OCI-LY7 (cell line): ENCODE measurements around the gene KCNK15. TPM values are rescaled to one million over a fixed set of nuclear protein-coding genes. Genes with fewer than 3 reads are reported as not detected.

Source experiments
- BruUV-seq: library from RNA; stranded (reverse); fragments of 400-500 nt; replicated peaks from 2 replicates; lab custom pipeline; 2021; lab: Mats Ljungman, UMichigan
- CTCF ChIA-PET: fragments of 300-600 bp; sonication (Branson Sonifier 250); formaldehyde crosslinking; loops from one replicate; lab custom pipeline; 2022; ENCODE audit warnings: antibody characterized with exemption; ENCODE audit not compliant: unreplicated experiment; lab: Charles Lee
- POLR2A ChIA-PET: fragments of 300-600 bp; sonication (Branson Sonifier 250); formaldehyde crosslinking; loops from one replicate; lab custom pipeline; 2022; ENCODE audit warnings: antibody characterized with exemption; lab: Charles Lee
- DNase-seq: peaks from one replicate; pipeline ENCODE4 v3.0.0-alpha.2; 2015; ENCODE audit warnings: low spot score
- H2AFZ ChIP-seq: fragments of 200-600 bp; sonication (generic), shearing (Covaris generic); 2 replicates; pipeline ENCODE4 v1.6.1; 2014; ENCODE audit warnings: mild to moderate bottlenecking, antibody characterized with exemption, low read length, moderate library complexity
- H3K27ac ChIP-seq: fragments of 200-600 bp; sonication (generic); 2 replicates; pipeline ENCODE4 v1.5.1; 2014; ENCODE audit warnings: mixed run types, low read depth, mild to moderate bottlenecking, moderate library complexity, low read length, inconsistent platforms; ENCODE audit not compliant: poor library complexity, severe bottlenecking
- H3K36me3 ChIP-seq: fragments of 200-600 bp; sonication (generic); 2 replicates; pipeline ENCODE4 v1.6.1; 2014; ENCODE audit warnings: mild to moderate bottlenecking, antibody characterized with exemption, low read length, moderate library complexity, mixed read lengths; ENCODE audit not compliant: insufficient read depth
- H3K4me1 ChIP-seq: fragments of 200-600 bp; sonication (generic); 2 replicates; pipeline ENCODE4 v1.5.1; 2014; ENCODE audit warnings: mild to moderate bottlenecking, low read length; ENCODE audit not compliant: insufficient read depth, poor library complexity, severe bottlenecking
- H3K4me2 ChIP-seq: fragments of 200-600 bp; sonication (generic); 2 replicates; pipeline ENCODE4 v1.6.1; 2014; ENCODE audit warnings: mild to moderate bottlenecking, low read length
- H3K4me3 ChIP-seq: fragments of 200-600 bp; sonication (generic); 2 replicates; pipeline ENCODE4 v1.5.1; 2014; ENCODE audit warnings: mild to moderate bottlenecking, low read depth, low read length; ENCODE audit not compliant: poor library complexity, severe bottlenecking
- H3K79me2 ChIP-seq: fragments of 200-600 bp; sonication (generic); 2 replicates; pipeline ENCODE4 v1.6.1; 2016; ENCODE audit warnings: low read depth, mild to moderate bottlenecking, low read length, moderate library complexity, mixed read lengths; ENCODE audit not compliant: insufficient read depth
- H3K9me2 ChIP-seq: fragments of 200-600 bp; sonication (generic); 2 replicates; pipeline ENCODE4 v1.6.1; 2016; ENCODE audit warnings: mild to moderate bottlenecking, low read length, mixed read lengths; ENCODE audit not compliant: insufficient read depth
- H3K9me3 ChIP-seq: fragments of 200-600 bp; sonication (generic); 2 replicates; pipeline ENCODE4 v1.6.1; 2014; ENCODE audit warnings: mild to moderate bottlenecking, mixed run types, low read length, mixed read lengths
- H4K20me1 ChIP-seq: fragments of 200-600 bp; sonication (generic); 2 replicates; pipeline ENCODE4 v1.6.1; 2014; ENCODE audit warnings: mild to moderate bottlenecking, antibody characterized with exemption, low read length, moderate library complexity, mixed read lengths; ENCODE audit not compliant: insufficient read depth
- CTCF ChIP-seq: fragments of 200-600 bp; sonication (generic); conservative IDR thresholded peaks from 2 replicates; pipeline ENCODE4 v1.5.1; 2014; ENCODE audit warnings: mild to moderate bottlenecking, antibody characterized with exemption, low read length, moderate library complexity, mixed read lengths
- EZH2phosphoT487 ChIP-seq: fragments of 200-600 bp; sonication (generic); IDR thresholded peaks from 2 replicates; pipeline ENCODE4 v1.6.1; 2018; ENCODE audit warnings: low read depth, borderline replicate concordance, mild to moderate bottlenecking, mixed run types, antibody characterized with exemption, low read length, moderate library complexity, mixed read lengths
- intact Hi-C: fragments of 100-400 bp; cut with micrococcal nuclease; formaldehyde crosslinking; loops from one replicate; pipeline ENCODE4 v1.10.0; 2022; ENCODE audit not compliant: unreplicated experiment
- total RNA-seq, 2 experiments: library from RNA; depleted of rRNA in 1 of 2; stranded (reverse); fragments of >200 nt in 1 of 2; shearing (Covaris generic) in 1 of 2; gene quantifications; 2 replicates each; pipeline ENCODE4 v1.2.3, GENCODE V29; 2014 to 2022

KCNK15 gene
- total RNA-seq, 2 experiments from 2014 or later = not detected

- no peak overlapping the region for H3K4me3 ChIP-seq
- POLR2A ChIA-PET = no interaction called here
These were observed 45.2 kb downstream of the KCNK15 start for GRCh38 chr20:44790638-44791393.

GRCh38 chr20:44792796-44793195 lies 47.1 kb downstream of the KCNK15 start:
- no TSS peak for BruUV-seq
- CTCF ChIA-PET = no interaction called here

More at GRCh38 chr20:44790638-44791393, 45.2 kb downstream of the KCNK15 start:
- no peak for DNase-seq
- no peaks in the 10 kb centered on the region for H4K20me1 ChIP-seq
- no peaks in the 10 kb centered on the region for H3K36me3 ChIP-seq
- no peak for TF ChIP-seq EZH2phosphoT487
- TF ChIP-seq CTCF = no peak
- no peak overlapping the region for H3K27ac ChIP-seq
- H2AFZ ChIP-seq = no peak overlapping the region
- CTCF ChIA-PET = no interaction called here
- no peaks in the 10 kb centered on the region for H3K4me1 ChIP-seq
- intact Hi-C loops = no loop called here
- no peak overlapping the region for H3K4me2 ChIP-seq
- no peaks in the 10 kb centered on the region for H3K9me3 ChIP-seq
- no TSS peak for BruUV-seq
- H3K9me2 ChIP-seq = no peaks in the 10 kb centered on the region
- no peaks in the 10 kb centered on the region for H3K79me2 ChIP-seq

More at GRCh38 chr20:44792796-44793195, 47.1 kb downstream of the KCNK15 start:
- Histone ChIP-seq H3K4me1 (no peaks in the 10 kb centered on the region), H3K27ac (no peak overlapping the region), H3K79me2 (no peaks in the 10 kb centered on the region), H3K9me2 (no peaks in the 10 kb centered on the region), H2AFZ (no peak overlapping the region), H3K9me3 (no peaks in the 10 kb centered on the region), H3K4me2 (no peak overlapping the region), H4K20me1 (no peaks in the 10 kb centered on the region), H3K4me3 (no peak overlapping the region), H3K36me3 (no peaks in the 10 kb centered on the region)
- intact Hi-C loops = no loop called here
- DNase-seq = no peak
- POLR2A ChIA-PET = interaction anchor here (0.6 kb wide), 1 partner anchor 430 kb away, joined by 3 read pairs; no protein-coding TSS in a partner anchor
- TF ChIP-seq CTCF (no peak), EZH2phosphoT487 (no peak)
